D721Med (cell line): ENCODE measurements around the gene EPB41L3.

ENCODE experiments used
- DNase-seq: peaks from one replicate; pipeline ENCODE4 v3.0.0; 2011; ENCODE audit warnings: low spot score; ENCODE audit not compliant: insufficient read length
- FAIRE-seq: peaks from 2 replicates; lab custom pipeline; 2011; peaks lifted over from hg19 to GRCh38; lab: Jason Lieb, UNC
- CTCF ChIP-seq: IDR thresholded peaks from 2 replicates; pipeline ENCODE4 v1.5.1; 2012; ENCODE audit warnings: mild to moderate bottlenecking, control low read depth; ENCODE audit not compliant: insufficient read depth; ENCODE audit errors: missing control alignments

Gene EPB41L3

GRCh38 chr18:5413447-5413846 is 130.3 kb downstream of the EPB41L3 start:
- no peak for DNase-seq
- TF ChIP-seq CTCF, result no peak
- no peak for FAIRE-seq

- no peak for FAIRE-seq
- TF ChIP-seq CTCF, result no peak
- DNase-seq, result no peak
Observed at GRCh38 chr18:5410582-5410981, 133.2 kb downstream of the EPB41L3 start.

GRCh38 chr18:5398269-5398668 is 145.5 kb downstream of the EPB41L3 start:
- no peak for DNase-seq
- no peak for FAIRE-seq
- TF ChIP-seq CTCF, result no peak

GRCh38 chr18:5397102-5397501 is 146.7 kb downstream of the EPB41L3 start:
- FAIRE-seq (no peak), DNase-seq (no peak)
- no peak for TF ChIP-seq CTCF

- no peak for TF ChIP-seq CTCF
- FAIRE-seq, result no peak
- DNase-seq, result no peak
Observed at GRCh38 chr18:5395860-5396448, 147.8 kb downstream of the EPB41L3 start.

GRCh38 chr18:5393779-5394178 is 150.0 kb downstream of the EPB41L3 start:
- DNase-seq, result no peak

More at GRCh38 chr18:5393779-5394178, 150.0 kb downstream of the EPB41L3 start:
- no peak for TF ChIP-seq CTCF
- no peak for FAIRE-seq
